Stimulated activated CD8-positive, alpha-beta memory T cell treated with anti-CD3 and anti-CD28 coated beads, Interleukin-4, amount 100 ng/mL, for 4 hours (primary cell): Measurements from ENCODE around the gene CNKSR3.

ENCODE experiments used
- DNase-seq, 2 donors: peaks; one replicate each; pipeline ENCODE4 v3.0.0-alpha.2; 2020; ENCODE audit warnings: low read depth in 2 of 2, low spot score in 1 of 2

CNKSR3 gene

GRCh38 chr6:154479771-154480639 lies 30.5 kb downstream of the CNKSR3 start:
- DNase-seq, result no peak

DNA sequence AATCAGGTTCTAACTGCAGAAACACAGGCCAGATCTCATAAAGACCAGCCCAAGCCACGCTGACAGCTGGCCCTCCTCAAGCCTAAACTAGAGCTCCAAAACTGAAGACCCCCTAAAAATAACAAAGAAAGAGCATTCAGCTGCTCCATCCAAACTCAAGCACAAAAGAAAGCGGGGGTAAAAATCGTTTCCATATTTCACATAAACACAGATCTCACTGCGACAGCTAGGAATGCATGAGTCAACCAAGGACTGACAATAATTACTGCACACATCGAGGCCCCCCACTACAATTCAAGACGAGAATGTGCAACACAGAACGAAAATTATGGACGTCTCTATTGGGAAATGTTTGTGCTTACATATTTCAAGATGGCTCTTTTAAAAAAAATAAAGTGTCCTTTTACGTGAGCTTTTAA lies 31.1 kb downstream of the CNKSR3 start:
- DNase-seq, result no peak

DNA sequence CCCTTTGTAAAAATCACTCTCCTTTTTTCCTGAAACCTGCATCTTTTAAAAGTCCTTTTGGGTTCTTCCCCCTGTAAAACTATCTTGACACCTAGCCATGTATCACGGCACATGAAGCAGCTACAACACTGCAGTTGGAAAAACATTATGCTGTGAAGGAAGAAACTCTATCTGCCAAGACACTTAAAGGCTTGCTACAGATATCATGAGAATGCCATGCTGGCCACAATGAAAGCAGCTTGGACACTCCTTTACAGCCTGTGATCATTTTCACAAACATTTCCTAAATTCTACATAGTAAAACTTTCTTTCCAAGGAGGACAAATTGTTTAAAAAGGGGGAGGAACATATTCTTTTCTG lies 31.8 kb downstream of the CNKSR3 start:
- DNase-seq, result no peak

DNA sequence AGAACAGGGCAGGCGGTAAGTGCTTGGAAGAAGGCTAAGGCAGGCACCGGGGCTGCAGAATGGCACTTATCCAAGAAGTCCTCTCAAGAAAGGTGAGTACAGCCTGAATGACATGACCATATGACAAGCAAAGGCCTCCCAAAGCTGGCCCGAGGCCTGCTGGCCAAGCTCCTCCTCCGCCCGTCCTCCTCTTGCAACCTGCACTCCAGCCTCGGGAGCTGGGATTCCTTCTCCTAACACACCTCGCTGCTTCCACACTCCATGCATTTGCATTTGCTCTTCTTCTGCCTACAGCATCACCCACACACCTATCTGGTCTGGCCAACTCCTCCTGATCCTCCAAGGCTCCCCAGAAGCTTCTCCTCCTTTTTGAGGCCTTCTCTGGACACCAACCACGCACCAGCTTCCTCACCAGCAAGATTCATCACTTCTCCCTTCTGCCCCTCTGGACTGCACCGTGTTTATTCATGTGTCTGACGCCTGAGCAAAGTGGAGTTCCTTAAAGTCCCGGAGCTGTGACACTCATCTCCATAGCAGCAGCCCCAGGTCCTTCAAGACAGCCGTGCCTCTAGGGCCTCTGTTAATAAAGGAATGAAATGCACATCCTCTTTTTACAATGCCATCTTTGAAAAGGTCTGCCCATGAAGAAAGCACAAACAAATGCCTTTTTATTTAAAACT lies 32.3 kb downstream of the CNKSR3 start:
- no peak for DNase-seq

DNA sequence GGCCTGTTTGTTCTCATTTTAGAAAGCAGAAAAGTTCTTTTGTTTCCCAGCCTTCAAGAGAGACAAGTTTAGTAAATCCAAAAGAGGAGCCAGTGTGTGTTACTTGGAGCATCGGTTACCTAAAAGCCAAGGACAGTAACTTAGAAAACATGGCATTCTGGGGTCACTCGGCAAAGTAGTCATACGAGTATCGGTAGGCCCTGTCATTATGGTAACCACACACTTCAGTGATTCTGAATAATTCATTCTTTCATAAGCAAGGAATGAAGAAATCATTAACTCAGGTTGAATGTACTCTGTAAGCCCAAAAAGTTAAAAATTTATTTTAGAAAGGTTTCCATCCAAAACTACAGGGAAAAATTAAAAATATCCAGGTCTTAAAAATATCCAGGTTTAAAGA lies 34.0 kb downstream of the CNKSR3 start:
- no peak for DNase-seq

DNA sequence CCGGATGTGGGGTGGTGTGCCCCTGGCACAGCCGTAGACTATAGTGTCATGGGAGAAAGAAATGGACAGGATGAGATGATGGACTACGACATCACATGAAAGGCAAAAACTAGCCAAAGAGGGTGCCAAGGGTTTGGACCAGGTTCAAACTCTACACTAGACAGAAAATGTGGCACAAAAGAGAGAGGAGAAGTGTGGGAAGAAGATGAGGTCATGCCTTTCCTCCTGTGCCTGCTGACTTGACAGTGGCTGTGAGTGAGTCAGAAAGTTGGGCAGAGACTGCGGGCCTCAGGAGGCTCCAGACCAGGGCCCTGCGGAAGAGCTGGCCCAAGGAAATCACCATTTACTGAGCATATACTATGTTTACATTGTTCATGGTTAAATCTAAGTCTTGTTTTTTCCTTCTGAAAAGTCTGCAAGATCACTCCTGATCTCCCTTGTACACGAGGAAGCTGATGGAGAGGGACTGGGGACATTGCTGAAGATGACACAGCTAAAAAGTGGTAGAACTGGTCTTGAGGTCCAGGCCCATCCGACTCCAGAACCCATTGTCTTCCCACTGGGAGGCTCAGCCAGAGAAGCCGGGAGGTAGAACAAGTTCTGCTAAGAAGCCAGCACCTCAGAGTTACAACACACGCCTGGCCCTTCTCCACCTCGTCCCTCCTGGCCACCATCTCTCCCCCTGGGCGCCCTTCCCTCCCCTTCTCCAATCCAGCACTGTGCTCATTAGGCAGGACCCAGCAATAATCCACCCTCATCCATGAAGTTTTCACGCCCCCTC lies 35.6 kb downstream of the CNKSR3 start:
- DNase-seq, result no peak

- no peak for DNase-seq
Observed at GRCh38 chr6:154473324-154473723, 37.2 kb downstream of the CNKSR3 start.

GRCh38 chr6:154471609-154472362 lies 38.7 kb downstream of the CNKSR3 start:
- DNase-seq, result no peak

DNA sequence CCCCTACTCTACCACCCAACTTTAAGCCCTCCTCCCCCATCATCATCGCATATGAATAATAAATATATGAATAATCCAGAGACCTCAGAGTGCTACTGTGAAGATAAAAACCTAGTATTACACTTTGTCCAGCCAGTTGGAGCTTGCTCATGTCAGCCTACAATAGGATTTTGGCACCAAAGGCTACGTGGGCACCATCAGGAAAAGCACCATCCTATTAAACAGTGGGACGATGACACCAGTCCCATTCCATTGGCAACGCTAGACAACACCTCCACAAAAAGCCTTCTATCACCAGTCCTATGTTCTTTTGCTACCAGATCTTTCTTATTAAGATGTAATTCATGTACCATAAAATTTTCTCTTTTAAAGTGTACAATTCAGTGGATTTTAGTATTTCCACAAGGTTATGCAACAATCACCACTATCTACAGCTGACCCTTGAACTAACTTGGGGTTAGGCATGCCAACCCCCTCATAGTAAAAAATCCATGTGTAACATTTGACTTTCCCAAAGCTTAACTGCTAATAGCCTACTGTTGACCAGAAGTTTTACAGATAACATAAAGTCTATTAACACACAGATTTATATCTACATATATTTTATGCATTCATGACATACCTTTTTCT lies 41.1 kb downstream of the CNKSR3 start:
- DNase-seq, result no peak

- no peak for DNase-seq
Observed at GRCh38 chr6:154468760-154469159, 41.7 kb downstream of the CNKSR3 start.

- DNase-seq, result no peak
Observed at GRCh38 chr6:154466971-154467679, 43.4 kb downstream of the CNKSR3 start.

DNA sequence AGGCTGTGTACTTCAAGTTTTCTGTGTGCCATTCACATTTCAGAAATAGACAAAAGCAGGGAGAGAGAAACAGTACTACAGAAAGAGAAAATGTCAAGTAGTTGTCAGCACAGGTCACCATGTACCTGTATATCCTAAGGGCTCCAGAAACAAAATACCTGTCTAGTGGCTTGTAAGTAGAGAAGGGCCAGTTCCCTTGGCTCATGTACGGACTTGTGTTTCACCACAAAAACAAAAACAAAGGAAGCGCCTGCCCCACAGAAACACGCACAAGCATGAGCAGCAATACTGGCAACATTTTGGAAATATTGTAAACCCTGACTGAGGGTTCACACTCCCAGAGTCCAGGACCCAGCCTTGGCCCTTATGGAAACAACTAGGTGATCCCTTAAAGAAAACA lies 44.3 kb downstream of the CNKSR3 start:
- DNase-seq, result no peak

DNA sequence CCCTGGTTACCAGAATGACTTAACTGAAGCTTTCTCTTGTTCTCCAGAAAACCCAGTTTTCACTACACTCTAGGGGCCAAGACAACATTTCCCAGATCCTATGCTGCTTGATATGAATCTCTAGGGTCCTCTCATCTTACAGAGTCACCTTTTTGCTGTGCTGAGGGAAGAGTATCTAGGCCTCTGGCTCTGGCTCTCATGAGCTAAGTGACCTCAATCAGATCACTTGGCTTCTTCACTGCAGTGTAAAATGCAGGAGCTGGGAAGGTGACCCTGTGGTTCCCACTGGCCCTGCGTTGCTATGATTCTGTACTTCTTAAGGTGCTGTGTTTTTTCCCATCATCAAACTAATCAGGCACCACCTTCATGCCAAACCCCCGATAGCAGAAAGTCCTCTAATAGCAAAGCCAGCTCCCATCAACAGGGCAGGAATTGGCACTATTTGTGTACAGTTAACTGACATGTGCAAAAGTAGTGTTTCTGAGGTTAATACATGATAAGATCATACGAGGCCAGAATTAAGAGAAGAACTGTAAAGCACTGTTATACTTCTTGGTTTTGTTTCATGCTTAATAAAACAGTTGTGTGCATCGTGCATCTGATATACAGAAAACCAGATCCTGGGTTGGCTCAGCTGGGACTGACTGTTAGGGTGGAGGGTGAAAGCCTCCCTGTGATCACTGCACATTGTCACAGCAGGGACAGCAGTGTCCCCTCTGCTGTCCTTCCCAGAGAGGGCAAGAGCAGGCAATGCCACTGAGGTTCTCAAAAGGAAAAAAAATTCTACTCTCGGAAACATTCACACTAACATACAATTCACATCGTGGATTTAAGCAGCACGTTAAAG lies 46.7 kb downstream of the CNKSR3 start:
- DNase-seq, result no peak

DNA sequence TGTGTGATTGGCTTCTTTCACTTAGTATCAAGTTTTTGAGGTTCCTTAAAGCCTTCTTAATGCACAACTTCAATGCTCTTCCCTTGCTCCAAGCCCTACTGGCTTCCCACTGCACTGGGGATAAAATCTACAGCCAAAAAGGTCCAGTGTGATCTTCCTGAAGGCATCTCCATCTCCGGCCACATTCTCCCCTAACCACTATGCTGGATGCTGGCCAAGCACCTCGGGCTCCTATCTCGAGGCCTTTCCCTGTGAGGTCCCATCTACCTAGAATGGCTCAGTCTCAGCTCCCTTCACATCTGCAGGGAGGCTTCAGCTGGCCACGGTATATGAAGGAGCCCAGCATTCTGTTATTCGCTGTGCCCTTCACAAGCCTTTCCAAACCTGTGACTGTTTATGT lies 48.1 kb downstream of the CNKSR3 start:
- no peak for DNase-seq

- DNase-seq, result no peak
Observed at GRCh38 chr6:154461348-154461747, 49.1 kb downstream of the CNKSR3 start.

DNA sequence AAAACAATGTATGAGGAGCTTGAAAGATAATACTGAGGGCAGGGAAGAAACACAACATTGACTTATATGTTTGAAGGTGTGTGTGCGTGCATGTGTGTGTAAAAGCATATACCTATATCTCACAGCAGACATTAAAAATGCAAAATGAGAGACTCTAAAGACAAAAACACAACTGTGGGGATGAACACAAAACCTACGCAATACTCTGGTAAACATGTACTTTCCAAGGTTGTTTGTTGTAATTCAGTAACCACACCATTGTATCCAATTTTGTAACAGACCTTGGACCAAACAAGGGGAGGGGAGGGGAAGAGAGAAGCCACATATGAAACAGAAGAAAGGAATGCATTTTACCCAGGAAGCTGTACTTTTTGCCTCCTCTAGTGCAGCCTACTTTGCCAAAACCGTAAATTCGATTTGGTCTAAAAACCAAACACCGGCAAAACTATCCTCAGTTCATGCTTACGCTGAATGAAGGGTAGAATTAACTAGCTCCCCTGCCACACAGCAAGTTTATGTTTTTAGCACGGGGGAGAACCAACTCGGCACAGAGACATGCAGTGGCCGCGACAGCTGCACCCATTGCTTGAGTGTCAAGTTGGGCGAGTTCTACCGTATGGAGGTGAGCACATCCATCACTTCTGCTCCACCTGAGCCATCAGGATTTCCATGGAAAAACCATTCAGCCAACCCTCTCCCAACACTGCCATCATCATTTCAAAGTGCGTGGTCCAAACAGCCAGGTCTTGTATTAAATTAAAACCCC lies 50.0 kb downstream of the CNKSR3 start:
- no peak for DNase-seq

DNA sequence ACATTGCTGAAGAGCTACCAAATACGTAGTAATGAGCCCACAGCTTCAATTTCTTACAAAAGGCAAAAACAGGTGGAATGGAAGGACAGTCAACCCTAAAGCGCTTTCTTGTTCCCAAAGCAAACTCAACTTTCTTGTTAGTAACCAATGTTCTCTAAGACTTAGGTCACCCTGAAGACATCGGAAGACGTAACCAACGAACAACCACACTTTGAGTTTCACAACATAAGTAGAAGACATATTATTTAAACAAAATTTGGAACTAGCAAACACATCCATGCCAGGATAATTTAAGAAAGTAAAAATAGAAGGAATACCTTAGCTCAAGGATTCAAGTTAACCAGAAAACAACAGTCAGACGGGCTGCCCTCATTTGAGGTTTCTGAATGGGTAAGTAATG lies 51.0 kb downstream of the CNKSR3 start:
- no peak for DNase-seq
